COR-L47 (cell line): Measurements from ENCODE around the gene EPOP.

Source experiments
- DNase-seq: peaks from one replicate; lab custom pipeline; 2025; lab: John Stamatoyannopoulos, UW

EPOP gene

DNA sequence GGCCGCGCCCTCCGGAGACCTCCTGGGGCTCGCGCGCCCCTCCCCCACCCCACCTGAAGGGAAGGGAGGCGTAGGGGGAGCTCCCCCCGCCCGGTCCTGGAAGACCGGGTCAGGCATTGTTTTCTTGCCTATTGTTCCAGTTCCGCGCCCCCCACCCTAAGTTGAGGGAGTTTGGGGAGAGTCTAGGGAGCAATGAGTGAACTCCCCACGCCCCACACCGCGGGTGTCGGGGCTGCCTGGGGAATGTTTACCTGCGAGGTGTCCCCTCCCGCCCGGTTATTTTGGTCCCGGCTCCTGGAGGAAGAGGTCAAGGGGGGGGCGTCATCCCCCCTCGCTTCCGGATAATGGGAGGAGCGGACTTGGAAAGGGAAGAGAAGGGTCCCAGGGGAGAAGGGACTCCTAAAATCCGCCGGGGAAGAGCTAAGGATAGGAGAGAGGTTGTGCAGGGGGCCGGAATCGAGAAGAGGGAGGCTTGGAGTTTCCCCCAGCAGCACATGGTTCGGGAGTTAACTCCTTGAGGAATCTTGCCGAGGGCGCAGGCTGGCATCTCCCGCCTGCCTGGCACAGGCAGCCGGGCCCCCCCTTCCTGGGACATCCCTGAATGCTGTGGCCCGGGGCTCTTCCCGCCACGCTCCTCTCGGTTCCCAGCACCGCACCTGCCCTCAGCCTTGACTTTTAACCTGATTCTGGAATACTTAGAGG, 31.2 kb upstream of the EPOP start:
- DNase-seq, result no peak

DNA sequence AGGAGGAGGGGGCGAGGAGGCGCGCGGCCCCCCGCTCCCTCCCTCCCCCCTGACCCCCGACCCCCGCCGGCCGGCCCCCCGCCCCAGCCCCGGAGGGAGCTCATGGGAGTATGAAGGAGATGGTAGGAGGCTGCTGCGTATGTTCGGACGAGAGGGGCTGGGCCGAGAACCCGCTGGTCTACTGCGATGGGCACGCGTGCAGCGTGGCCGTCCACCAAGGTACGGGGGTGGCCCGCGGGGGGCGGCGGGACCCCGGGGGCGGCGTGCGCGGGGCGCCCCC, 30.7 kb upstream of the EPOP start:
- DNase-seq, result no peak

DNA sequence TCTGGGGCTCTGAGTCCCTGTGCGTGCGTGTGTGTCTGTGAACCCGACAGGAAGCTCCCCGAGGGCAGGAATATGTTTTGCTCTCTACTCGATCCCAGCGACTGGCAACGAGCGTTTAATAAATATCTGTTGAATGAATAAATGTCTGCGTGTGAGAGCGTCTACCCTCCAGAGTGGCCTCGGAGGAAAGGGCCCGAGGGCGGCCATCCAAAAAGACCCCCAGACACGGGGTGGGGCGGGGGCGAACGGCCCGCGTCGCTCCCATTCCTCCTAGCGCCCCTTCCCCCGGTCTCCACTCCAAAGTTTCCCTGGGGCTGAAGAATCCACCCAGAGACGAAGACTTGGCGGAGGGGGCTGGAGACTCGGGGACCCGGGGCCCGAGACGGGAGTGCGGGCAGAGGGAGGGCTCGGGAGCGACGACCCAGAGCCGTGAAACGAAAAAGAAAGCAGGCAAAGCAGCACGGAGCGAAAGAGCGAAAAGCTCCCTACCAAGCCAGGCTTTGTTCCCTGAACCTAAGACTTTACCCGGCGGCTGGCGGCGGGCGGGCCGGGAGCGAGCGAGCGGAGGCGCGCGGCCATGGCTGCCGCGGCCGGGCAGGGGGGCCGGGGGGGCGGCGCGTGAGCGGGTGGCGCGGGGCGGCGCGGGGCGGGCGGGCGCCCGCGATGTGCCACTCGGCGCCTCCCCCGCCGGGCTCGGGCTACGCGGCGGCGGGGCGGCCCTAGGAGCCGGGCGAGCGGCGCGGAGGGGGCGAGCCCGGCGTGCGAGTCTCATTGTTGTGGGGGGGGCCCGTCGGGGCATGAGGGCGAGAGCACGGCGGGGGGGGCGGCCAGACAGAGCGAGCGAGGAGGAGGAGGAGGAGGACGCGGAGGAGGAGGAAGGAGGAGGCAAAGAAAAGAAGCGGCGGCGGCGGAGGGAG, 30.1 kb upstream of the EPOP start, which contains the start of gene MLLT6:
Gene MLLT6, plus strand, starts transcription at position 668 of the 917 bp plus-strand sequence. CDS start 360 bp downstream, outside the sequence.
- peak; percentile 86 for DNase-seq

DNA sequence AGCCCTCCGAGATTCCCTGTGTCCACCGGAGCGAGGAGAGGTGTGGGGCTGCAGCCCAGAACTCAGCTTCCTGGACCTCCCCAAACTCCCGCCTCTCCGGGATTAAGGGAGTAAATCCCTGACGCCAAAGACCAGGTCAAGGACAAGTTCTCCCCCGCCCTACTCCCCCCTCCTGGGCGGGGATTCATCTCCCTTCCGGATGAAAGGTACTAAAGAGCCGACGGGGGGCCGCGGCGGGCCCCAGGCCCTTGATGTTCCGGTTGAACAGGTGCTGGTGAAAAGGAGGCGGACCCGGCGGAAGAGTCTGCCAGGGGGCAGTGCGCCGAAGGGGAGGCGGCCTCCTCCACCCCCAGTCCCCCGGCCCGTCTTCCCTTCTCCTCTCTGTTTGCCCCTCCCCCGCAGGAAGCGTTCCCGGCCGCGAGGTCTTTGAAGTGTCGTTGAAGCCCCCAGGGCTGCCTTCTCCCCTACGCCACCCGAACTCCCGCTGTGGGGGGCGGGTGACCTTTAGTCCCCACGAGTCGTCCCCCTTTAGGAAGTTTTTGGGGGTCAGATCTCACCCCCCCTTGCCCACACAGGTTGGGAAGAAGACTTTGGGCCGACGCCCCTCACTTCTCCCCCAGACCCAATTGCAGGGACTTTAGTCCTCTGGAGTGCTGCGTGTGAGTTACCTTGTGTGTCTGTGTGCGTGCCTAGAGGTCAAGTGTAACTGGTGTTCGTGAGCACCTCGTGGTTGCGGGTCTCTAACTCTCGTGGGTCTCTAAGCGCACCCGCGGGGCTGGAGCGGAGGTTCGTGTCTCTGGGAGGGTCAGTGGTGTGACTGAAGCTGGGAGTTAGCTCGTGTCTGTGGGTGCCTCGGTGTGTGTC, 29.2 kb upstream of the EPOP start:
- DNase-seq, result peak; percentile 94

DNA sequence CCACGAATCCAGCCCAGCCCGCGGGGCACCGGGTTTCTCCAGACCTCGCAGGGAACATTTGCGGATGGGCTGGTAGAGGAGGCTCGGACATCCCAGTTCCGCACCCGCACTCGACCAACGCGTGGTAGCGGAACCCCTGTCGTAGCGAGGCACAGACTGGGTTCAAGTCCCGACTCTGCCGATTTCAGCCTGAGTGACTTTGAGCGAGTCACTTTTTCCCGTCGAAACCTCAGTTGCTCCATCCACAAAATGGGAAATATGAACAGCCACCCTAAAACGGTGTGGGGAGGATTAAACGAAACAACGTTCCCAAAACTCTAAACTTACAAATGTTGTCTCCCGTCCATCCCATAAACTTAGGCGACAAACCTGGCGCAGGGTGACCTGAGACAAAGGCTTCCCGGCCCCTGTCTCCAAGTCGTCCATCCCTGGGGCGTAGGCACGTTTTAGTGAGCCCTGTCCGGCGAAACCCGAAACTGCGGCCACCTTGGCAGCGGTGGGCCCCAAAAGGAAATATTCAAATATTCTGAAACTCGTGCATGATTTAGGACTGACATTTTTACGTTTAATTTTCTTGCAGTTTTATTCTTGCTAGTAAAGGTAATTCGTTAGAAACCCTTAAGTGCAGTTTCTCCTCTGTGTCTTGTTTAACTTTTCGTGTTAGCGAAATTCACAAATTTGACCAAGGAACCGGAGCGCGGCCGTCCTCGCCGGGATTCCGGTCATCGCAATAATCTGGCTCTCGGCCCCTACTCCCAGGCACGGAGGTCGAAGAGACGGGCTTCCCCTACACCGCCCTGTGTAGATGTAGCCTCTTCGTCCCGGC, 28.4 kb upstream of the EPOP start:
- no peak for DNase-seq

DNA sequence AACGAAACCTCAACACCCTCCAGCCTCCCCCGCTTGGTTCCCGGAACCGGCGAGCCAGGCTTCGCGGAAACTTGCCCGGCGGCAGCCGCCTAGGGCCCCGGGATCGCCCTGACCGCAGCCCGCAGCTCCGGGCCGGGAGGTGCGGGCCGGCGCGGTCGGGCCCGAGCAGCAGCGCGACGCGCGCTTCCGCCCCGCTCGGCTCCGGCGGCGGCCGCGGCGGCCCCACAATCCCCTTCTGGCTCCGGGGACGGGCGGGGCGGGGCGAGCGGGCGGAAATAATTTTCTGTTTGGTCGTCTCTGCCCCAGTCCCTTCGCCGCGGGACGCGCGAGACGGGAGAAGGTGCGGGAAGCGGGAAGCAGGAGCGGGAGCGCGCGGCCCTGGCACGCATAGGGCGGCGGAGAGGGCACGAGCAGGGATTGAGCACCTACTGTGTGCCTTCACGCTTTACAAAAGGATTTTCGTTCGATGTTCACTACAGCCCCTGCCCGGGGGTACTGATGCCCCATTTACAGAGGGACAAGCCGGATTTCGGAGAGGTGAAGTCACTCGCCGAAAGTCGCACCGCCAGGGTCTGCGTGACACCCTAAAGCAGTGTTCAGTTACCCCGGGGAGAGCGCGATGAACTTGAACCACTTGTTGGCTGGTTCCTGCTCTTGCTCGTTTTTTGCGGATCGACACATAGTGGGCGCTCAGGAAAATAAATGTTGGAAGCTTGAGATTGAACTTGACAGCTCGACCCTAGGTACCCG, 27.6 kb upstream of the EPOP start:
- DNase-seq, result peak; percentile 85

DNA sequence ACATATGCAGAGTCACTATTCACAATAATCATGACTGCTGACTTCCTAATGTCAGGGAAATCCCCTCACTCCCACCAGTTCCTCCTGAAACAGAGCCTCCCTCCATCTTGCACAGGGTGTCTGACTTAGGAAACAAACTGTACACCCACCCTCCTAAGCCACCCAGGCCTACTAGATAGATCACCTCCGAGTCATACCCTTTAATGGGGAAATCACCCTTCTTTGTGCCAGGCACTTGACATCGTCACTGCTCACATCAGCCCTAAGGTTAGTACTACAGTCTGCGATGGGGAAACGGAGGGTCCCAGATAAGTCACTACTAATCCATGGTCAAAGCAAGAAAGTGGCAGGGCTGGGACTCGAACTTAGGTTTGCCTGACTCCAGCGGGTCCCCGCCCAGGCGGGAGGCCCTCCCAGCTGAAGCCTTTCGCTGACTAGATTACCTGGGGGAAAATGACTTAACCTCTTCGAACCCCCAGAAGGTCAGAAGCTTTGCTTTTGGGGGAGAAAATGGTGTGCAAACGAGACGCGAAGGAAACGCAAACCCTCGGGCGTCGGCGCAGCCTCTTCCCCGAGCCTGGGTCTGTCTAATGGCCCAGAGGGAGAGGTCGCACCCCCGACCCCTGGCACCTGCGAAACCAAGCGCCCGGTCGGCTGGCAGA, 26.9 kb upstream of the EPOP start:
- DNase-seq, result no peak

DNA sequence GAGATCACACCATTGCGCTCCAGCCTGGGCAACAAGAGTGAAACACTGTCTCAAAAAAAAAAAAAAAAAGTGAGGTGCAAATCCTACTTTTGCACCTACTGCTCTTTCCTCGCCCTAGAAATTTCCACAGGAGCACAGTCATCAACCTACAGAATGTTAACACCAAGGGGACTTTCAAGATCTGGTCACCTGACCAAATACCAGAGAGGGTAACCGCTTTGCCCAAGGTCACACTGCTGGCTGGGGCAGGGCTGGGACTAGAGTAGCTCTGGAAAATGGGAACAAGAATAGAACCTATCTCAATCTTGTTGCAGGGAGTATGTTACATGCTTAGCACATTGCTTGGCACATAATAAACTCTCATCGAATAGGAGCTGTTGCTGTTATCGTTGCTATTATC, 24.0 kb upstream of the EPOP start:
- no peak for DNase-seq

DNA sequence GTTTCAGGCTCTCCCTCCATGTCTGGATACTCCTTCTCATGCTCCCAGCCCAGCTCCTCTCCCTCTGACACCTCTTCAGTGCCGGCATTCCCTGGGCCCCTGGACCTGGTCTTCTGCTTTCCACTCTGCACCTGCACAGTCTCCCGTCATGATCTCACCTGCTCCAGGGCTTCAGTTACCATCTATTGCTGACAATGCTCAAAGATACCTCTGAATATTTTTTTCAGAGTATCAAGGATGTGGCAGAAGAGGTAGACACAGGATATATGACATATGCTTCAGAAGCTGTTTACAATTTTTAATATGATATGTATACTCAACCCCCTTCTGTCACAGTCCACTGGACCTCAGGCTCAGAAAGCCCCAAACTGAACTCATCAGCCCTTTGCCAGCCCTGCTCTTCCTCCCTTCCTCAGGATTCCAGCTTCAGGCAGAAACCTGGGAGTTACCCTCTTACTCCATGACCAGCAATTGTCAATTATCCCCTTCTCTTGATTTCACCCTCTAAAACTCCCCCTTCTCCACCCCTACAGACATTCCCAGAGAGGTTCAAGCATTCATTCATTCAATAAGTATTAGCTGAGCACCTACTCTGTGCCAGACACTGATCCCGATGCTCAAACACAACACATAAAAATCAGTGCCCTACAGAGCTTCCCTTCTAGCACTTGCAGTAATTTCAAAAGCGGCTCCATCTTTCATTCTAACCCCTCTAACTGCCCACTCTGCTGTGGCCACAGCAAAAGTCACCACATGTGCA, 22.5 kb upstream of the EPOP start:
- no peak for DNase-seq

DNA sequence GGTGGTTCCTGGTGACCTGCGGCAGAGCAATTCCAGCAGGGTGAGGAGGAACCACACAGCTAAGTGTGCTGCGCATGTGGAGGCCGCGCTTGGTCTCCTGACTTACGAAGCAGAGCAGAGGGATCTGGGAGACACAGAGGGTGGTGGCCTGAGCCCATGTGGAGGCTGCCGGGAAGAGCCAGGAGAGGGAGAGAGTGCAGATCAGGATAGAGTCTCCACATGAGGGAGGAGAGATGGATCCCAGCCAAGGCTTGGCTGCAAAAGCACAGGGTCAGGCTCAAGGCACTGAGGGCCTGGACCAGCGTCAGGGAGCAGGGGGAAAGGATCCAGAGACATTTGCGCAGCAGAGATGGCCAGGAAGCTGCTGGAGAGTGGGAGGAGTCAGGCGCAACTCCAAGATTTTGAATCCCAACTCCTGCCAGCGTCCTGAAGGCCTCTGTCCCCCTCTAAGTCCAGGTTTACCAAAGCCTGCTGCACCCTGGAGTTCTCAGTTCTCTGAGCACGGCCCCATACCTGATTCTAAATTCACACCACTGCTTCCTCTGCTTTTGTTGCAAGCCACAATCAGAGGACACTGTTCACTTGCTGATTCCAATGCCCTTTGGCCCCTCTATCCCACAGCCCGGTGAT, 19.1 kb upstream of the EPOP start:
- no peak for DNase-seq

DNA sequence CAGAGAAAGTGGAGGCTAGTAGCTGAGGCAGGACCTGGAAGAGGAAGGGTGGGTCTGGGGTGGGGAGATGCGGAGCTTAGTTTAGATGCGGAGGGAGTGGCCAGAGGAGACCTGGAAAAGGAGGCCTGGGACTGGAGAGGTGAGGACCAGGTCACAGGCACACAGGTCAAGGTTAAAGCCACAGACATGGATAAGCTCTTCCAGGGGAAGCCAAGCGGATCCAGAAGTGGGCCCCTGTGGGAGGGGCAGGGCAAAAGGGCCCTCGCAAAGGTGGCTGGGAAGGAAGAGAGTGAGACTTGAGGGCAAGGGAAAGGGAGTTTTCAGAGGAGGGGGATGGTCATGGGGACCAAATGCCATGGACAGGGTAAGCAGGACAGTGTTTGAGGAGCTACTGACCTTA, 16.4 kb upstream of the EPOP start:
- DNase-seq, result no peak

DNA sequence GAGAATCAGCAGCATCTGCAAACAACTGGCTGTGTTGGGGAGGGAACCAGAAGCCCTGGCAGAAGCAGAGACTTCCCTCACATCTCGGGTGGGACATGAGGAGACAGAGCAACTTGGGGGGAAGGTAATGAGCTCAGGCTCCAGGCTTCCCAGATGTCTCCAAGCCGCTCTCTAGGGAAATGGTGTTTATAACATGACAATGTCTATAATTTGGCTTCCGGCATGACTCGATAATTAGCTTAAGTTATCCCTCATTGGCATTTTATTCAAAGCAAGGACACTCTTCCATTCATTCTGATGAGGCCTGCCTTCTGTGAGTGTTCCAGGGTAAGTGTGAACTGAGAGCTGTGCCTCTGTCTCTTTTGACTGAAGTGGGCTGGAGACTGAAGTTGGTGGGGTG, 15.6 kb upstream of the EPOP start:
- DNase-seq, result no peak

DNA sequence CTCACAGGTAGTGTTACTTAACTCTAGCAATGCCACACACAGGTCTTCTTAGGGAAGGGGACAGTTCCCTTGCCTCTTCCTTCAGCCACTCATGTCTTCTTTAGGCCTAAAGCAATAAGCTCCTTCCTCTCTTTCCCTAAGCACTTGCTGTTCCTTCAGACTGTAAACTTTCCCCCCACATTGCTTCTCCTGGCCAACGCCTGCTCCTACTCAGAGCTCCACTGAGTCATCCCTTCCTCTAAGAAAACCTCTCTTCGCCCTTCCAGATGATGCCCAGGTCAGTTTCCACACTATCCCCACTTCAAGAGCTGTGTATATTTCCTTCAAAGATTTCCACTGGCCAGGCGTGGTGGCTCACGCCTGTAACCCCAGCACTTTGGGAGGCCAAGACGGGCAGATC, 12.5 kb upstream of the EPOP start:
- no peak for DNase-seq

DNA sequence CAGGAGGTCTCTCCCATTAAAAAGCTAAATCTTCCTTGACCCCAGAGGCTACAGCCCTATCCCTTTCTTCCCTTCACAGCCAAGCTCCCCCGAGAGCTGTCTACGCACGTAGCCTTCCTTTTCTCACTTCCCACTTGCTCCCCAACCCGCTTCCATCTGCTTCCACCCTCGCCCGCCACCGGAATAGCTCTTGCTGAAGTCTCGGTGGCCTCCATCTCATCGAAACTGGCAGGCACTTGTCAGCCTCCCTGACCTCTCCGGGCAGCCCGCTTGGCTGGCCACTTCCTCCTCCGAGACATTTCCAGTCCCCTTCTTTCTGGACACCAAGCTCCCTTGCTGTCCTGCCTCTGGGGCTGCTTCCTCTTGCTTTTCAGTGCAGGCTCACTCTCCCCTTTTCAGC, 10.7 kb upstream of the EPOP start:
- DNase-seq, result no peak

DNA sequence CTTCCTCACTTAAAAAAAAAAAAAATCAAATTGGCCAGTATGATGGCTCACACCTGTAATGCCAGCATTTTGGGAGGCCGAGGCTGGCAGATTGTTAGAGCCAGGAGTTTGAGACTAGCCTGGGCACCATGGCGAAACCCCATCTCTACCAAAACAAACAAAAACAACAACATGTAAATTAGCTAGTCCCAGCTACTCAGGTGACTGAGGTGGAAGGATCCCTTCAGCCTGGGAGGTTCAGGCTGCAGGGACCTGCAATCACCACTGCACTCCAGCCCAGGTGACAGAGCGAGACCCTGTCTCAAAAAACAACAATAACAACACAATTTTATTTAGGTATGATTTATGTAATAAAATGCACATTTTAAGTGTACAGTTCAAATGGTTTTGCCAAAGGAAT, 6.3 kb upstream of the EPOP start:
- DNase-seq, result no peak

DNA sequence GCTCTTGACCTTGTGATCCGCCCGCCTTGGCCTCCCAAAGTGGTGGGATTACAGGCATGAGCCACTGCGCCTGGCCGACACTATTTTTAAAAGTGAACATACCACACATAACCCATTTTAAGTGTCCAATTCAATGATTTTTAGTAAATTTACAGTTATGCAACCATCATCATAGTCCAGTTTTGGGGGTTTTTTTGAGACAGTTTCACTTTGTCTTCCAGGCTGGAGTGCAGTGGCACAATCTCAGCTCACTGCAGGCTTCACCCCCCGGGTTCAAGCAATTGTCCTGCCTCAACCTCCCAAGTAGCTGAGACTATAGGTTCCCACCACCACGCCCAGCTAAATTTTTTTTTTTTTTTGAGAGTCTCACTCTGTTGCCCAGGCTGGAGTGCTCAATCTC, 3.1 kb upstream of the EPOP start:
- no peak for DNase-seq

DNA sequence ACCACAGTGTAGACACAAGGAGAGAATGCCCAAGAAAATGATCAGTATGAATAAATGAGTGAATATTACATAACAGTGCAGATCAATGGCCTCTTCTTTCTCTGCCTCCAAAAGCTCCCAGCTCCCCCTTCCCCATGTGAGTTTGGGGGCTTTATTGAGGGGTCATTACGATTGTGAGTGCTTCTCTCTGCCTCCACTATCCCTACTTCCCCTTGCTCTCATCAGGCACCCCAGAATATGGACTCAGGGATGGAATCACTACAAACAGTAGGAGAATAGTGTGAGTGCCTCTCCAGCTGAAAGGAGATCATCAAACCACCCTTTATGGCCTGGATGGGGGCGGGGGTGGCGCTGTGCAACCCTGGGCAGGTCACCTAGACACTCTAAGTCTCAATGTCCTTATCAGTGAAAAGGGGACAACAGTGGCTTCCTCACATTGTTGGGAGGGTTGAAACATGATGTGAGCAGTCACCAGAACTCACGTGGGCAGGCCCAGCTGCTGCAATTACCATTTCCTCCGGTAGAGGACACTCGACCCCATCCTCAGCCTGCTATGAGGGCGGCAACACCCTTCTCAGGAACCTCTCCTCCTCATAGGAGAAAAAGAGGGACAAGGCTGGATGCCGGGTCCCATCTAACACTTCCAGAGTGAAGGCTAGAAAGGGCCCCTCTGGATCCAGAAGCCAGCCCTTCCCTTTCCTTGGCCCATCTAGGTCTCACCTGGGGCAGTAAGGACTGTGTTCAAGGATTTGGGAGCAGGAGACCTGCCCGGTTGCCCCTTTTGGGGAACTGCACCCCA, 2.1 kb upstream of the EPOP start:
- DNase-seq, result peak; percentile 75

DNA sequence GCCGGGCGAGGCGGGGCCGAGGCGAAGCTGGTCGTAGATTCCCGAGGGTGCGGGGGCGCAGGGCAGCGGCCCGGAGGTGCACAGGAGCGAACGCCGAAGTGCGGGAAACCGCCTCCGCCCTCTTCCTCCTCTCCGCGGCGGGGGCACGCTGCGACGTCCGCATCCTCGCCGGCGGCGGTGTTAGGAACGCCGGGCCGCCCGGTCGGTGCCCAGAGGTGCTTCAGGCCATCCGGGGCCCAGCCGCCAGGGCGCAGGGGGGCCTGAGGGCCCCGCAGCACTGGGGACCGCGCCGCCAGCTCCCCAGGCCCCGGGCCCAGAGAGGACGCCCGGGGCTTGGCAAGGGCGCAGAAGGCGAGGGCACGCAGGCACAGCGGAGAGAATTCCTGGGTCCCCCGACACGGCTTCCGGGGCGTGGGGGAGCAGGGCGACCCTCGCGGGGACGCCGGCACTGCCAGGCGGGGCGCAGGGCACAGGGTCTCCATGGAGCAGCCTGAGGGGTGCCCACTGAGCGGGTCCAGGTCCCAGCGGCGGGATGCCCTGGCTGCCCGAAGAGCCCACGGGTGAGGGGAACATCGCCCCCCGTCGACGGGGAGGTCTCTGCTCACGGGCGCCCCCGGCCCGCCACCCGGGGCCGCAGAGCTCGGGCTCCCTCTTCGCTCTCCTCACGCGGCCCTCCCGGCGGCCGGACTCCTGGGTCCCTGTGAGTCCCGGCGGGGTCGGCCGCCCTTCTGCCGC, 576 bp downstream of the EPOP start:
- no peak for DNase-seq
